ENCODE results near the gene NRAS. TPM values are rescaled to one million over a fixed set of nuclear protein-coding genes. Genes with fewer than 3 reads are reported as not detected.
A peak's percentile ranks its signal among the peaks of the same experiment; 100 is the strongest.

The NRAS gene
- total and polyA plus RNA-seq, 2 experiments from 2014 or later: 25.7 to 79.4 TPM

DNA sequence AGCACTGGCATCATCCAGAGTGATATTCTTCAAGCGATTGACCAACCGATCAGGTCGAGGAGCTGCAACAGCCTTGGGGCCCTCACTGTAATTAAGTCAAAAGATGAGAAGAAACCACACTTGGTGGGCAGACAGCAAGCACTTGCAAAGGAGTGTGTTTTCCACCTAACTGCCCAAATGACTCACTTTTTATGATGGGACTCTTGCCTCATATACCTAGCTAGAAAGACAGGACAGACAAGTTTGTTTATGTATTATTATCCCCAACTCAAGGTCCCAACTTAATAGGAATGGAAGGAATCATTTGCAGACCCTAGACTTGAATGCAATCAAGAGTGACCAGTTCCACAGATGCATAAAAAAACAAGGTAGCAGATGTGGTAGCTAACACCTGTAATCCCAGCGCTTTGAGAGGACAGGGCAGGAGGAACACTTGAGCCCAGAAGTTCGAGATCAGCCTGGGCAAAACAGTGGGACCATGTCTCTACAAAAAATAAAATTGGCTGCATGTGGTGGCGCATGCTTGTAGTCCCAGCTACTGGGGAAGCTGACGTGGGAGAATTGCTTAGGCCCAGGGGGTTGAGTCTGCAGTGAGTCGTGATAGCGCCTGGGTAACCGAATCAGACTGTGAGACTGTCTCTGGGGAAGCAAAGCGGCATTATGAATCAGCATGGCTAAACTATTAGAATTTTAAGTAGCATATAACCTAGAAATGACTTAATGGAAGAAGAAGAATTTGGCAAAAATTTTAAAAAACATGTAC is 2.3 kb upstream of the NRAS start:
- peak; percentile 16 for DNase-seq (ENCODE audit: low spot score)
- Histone ChIP-seq H3K4me1 (ENCODE audit: insufficient read depth) (peaks cover 20% of the 10 kb centered on the region), H3K27ac (peak overlapping the region; percentile 44), H3K36me3 (replicated peaks; ENCODE audit: insufficient read depth, low read depth) (no peaks in the 10 kb centered on the region), H2AFZ (no peak overlapping the region), H3K9me2 (replicated peaks; ENCODE audit: insufficient read depth) (no peaks in the 10 kb centered on the region), H3K4me3 (no peak overlapping the region), H4K20me1 (ENCODE audit: insufficient read depth, poor library complexity, severe bottlenecking) (no peaks in the 10 kb centered on the region), H3K4me2 (no peak overlapping the region), H3K9me3 (ENCODE audit: low read depth) (no peaks in the 10 kb centered on the region), H3K27me3 (no peaks in the 10 kb centered on the region), H3K79me2 (peaks cover 32% of the 10 kb centered on the region)
- TF ChIP-seq CTCF (IDR thresholded peaks at IDR 0.05; ENCODE audit: poor library complexity) (no peak), EZH2 (IDR thresholded peaks at IDR 0.05; ENCODE audit: borderline replicate concordance) (no peak), EZH2phosphoT487 (IDR thresholded peaks at IDR 0.05; ENCODE audit: low read depth, severe bottlenecking, unreplicated experiment) (no peak)
- WGBS (ENCODE audit: low lambda C conversion rate, missing lambda C conversion rate): 92% methylated on average over 11 of the region's 11 CpGs

GRCh38 chr1:114715952-114716303 is 643 bp downstream of the NRAS start:
- DNase-seq (ENCODE audit: low spot score): peak; percentile 7
- Histone ChIP-seq H3K27me3 (no peaks in the 10 kb centered on the region), H3K79me2 (peaks cover 35% of the 10 kb centered on the region), H3K9me2 (replicated peaks; ENCODE audit: insufficient read depth) (no peaks in the 10 kb centered on the region), H3K27ac (peak overlapping the region; percentile 99), H3K36me3 (replicated peaks; ENCODE audit: insufficient read depth, low read depth) (no peaks in the 10 kb centered on the region), H4K20me1 (ENCODE audit: insufficient read depth, poor library complexity, severe bottlenecking) (no peaks in the 10 kb centered on the region), H3K4me2 (peak overlapping the region; percentile 83), H3K4me3 (peak overlapping the region; percentile 71), H3K9me3 (ENCODE audit: low read depth) (no peaks in the 10 kb centered on the region), H2AFZ (peak overlapping the region; percentile 57), H3K4me1 (ENCODE audit: insufficient read depth) (peaks cover 20% of the 10 kb centered on the region)
- TF ChIP-seq CTCF (IDR thresholded peaks at IDR 0.05; ENCODE audit: poor library complexity) (no peak), EZH2 (IDR thresholded peaks at IDR 0.05; ENCODE audit: borderline replicate concordance) (no peak), EZH2phosphoT487 (IDR thresholded peaks at IDR 0.05; ENCODE audit: low read depth, severe bottlenecking, unreplicated experiment) (no peak)
- WGBS (ENCODE audit: low lambda C conversion rate, missing lambda C conversion rate): 47% methylated on average over 4 of the region's 4 CpGs

DNA sequence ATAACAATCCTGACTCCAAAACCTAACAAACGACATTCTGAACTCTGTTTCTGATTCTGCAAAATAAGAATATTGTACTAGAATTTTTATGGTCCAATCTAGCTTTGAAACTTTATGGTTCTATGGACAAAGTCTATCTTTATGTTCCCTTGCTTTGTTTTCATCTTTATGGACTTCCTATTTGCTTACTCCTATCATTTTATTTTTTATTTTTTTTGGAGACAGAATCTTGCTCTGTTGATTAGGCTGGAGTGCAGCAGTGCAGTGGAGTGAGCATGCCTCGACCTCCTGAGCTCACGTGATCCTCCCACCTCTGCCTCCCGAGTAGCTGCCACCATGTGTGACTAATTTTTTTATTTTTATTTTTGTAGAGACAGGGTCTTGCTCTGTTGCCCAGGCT is 3.6 kb downstream of the NRAS start:
- H3K79me2 ChIP-seq: peaks cover 35% of the 10 kb centered on the region
- no peaks in the 10 kb centered on the region for H3K9me2 ChIP-seq (replicated peaks; ENCODE audit: insufficient read depth)
- no peak overlapping the region for H2AFZ ChIP-seq
- no peak for DNase-seq (ENCODE audit: low spot score)
- H3K4me2 ChIP-seq: peak overlapping the region; percentile 23
- no peaks in the 10 kb centered on the region for H4K20me1 ChIP-seq (ENCODE audit: insufficient read depth, poor library complexity, severe bottlenecking)
- no peak overlapping the region for H3K27ac ChIP-seq
- no peaks in the 10 kb centered on the region for H3K36me3 ChIP-seq (replicated peaks; ENCODE audit: insufficient read depth, low read depth)
- H3K4me3 ChIP-seq: no peak overlapping the region
- WGBS (ENCODE audit: low lambda C conversion rate, missing lambda C conversion rate): 74% methylated on average over 4 of the region's 4 CpGs
- H3K4me1 ChIP-seq (ENCODE audit: insufficient read depth): peaks cover 12% of the 10 kb centered on the region
- no peak for TF ChIP-seq EZH2phosphoT487 (IDR thresholded peaks at IDR 0.05; ENCODE audit: low read depth, severe bottlenecking, unreplicated experiment)
- no peak for TF ChIP-seq EZH2 (IDR thresholded peaks at IDR 0.05; ENCODE audit: borderline replicate concordance)
- TF ChIP-seq CTCF (IDR thresholded peaks at IDR 0.05; ENCODE audit: poor library complexity): no peak
- H3K27me3 ChIP-seq: no peaks in the 10 kb centered on the region
- H3K9me3 ChIP-seq (ENCODE audit: low read depth): no peaks in the 10 kb centered on the region
